HG03095 (cell line): Measurements from ENCODE around the gene TREML2.

Experiments used
- ATAC-seq: cut with Tn5 transposase; IDR thresholded peaks from one replicate; pipeline ENCODE4 v1.9.1; 2021; ENCODE audit warnings: moderate library complexity; ENCODE audit not compliant: unreplicated experiment

TREML2 gene

GRCh38 chr6:41153451-41153850 lies 47.5 kb downstream of the TREML2 start:
- ATAC-seq = no peak

- ATAC-seq = no peak
Observed at GRCh38 chr6:41150671-41151070, 50.3 kb downstream of the TREML2 start.

DNA sequence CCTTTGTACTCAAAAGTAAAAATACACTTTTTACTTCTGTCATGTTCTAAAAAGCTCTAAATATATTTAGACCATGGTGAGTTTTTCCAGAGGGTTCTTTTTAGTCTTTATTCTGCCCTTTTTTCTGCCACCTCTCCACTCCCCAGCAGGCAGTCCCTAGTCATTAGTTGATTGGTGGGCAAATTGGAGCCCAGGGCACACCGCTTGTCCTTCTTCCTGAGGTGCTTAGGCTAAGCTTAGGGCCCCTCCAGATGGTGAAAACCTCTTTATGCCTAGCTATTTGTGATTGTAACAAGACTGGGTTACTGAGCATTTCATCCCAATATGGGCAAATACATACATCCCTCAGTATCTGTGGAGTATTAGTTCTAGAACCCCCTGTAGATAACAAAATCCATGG lies 53.0 kb downstream of the TREML2 start:
- no peak for ATAC-seq
